ENCODE data around the gene UGGT1.

- TF ChIP-seq CTCF (conservative IDR thresholded peaks at IDR 0.05; ENCODE audit: low read depth, low read length) (no peak), EZH2 (IDR thresholded peaks at IDR 0.05; ENCODE audit: borderline replicate concordance, low read depth, low read length, poor library complexity, severe bottlenecking) (no peak)
Measured at GRCh38 chr2:128134573-128134972, 43.6 kb downstream of the UGGT1 start.
